RWPE1 (cell line): ENCODE measurements around the gene LRRC39.

Source experiments
- CTCF ChIA-PET: fragments of 350-600 bp; sonication (Branson Sonifier 250); formaldehyde crosslinking; extraction: SDS; loops from one replicate; lab custom pipeline; 2021; lab: Yijun Ruan, JAX
- POLR2A ChIA-PET: fragments of 400-600 bp; formaldehyde crosslinking; extraction: SDS; loops from one replicate; lab custom pipeline; 2020; ENCODE audit warnings: antibody characterized with exemption; ENCODE audit not compliant: low non-redundant PET; lab: Yijun Ruan, JAX
- DNase-seq: peaks from one replicate; pipeline ENCODE4 v3.0.0; 2012; ENCODE audit warnings: low spot score
- H3K27ac ChIP-seq: fragments of 450-650 bp; 2 replicates; pipeline ENCODE4 v1.5.1; 2017
- TF ChIP-seq, protein P1 (sequence below): fragments of 450-650 bp; conservative IDR thresholded peaks from 2 replicates; pipeline ENCODE4 v1.5.1; 2017; ENCODE audit warnings: low read depth, mild to moderate bottlenecking

Gene LRRC39

GRCh38 chr1:100184536-100184935 is 6.5 kb upstream of the LRRC39 start:
- TF ChIP-seq, protein P1, sequence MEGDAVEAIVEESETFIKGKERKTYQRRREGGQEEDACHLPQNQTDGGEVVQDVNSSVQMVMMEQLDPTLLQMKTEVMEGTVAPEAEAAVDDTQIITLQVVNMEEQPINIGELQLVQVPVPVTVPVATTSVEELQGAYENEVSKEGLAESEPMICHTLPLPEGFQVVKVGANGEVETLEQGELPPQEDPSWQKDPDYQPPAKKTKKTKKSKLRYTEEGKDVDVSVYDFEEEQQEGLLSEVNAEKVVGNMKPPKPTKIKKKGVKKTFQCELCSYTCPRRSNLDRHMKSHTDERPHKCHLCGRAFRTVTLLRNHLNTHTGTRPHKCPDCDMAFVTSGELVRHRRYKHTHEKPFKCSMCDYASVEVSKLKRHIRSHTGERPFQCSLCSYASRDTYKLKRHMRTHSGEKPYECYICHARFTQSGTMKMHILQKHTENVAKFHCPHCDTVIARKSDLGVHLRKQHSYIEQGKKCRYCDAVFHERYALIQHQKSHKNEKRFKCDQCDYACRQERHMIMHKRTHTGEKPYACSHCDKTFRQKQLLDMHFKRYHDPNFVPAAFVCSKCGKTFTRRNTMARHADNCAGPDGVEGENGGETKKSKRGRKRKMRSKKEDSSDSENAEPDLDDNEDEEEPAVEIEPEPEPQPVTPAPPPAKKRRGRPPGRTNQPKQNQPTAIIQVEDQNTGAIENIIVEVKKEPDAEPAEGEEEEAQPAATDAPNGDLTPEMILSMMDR: no peak
- no peak for DNase-seq
- POLR2A ChIA-PET: no interaction called here
- H3K27ac ChIP-seq: no peak overlapping the region
- CTCF ChIA-PET: interaction anchor here (0.5 kb wide), 1 partner anchor 538 kb away, joined by 3 read pairs; no protein-coding TSS in a partner anchor

GRCh38 chr1:100183370-100183769 is 5.3 kb upstream of the LRRC39 start:
- H3K27ac ChIP-seq: no peak overlapping the region
- ChIA-PET POLR2A (no interaction called here), CTCF (no interaction called here)
- TF ChIP-seq, protein P1: no peak
- no peak for DNase-seq

DNA sequence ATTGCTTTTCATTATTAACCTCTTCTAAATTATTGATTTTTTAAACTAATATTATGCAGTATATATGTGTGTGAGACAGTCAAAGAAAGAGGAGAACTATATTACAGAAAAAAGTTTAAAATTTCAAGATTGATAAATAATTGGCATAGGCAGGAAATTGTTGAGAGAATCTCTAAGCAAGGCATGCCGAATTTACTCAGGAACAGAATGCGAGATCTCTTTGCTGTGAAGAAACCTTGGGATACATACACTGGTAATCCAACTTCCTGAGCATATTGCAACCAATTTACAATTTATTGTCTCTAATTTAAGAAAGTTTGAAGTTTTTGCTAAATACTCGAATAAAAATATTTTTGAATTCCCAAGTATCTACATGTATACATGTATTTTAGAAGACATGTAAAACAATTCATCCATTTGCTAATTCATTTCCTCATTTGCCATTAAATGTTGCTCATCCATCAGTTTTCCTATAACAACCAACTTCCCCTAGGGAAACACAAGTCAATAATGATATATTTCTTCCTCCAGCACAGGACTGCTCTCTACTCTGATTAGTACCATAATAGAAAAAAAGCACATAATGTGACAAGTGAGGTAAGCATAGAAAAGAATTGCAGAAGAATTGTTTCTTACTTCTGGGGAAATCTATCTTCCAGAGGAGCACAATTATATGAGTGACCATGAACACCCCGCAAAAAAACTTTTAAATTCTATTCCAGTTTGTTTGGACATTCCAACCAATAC is 588 bp downstream of the LRRC39 start:
- H3K27ac ChIP-seq: no peak overlapping the region
- CTCF ChIA-PET: no interaction called here
- DNase-seq: no peak
- POLR2A ChIA-PET: no interaction called here
- TF ChIP-seq, protein P1: no peak

DNA sequence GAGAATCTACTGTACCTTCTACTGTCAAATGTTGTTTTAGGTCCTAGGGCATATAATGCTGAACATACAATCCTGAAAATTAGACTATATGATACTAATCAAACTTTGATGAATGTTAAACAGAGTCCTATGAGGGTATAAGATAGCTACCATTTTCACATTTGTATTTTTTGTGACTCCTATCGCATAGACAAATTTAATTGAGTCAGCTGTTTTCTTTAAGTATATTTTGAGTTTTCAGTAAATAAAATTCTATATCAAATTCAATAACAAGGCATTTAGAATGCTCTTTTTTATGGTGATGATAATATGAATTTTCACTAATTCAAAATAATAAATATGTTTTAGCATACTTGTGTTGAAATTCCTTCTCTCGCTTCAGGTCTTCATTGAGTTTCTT is 10.0 kb downstream of the LRRC39 start:
- POLR2A ChIA-PET: no interaction called here
- no peak overlapping the region for H3K27ac ChIP-seq
- CTCF ChIA-PET: no interaction called here
- DNase-seq: no peak
- TF ChIP-seq, protein P1: no peak

- ChIA-PET CTCF (no interaction called here), POLR2A (no interaction called here)
- no peak overlapping the region for H3K27ac ChIP-seq
- TF ChIP-seq, protein P1: no peak
- no peak for DNase-seq
Observed at GRCh38 chr1:100164702-100165101, 13.4 kb downstream of the LRRC39 start.

GRCh38 chr1:100164216-100164615 is 13.8 kb downstream of the LRRC39 start:
- ChIA-PET POLR2A (no interaction called here), CTCF (no interaction called here)
- H3K27ac ChIP-seq: no peak overlapping the region
- TF ChIP-seq, protein P1: no peak
- no peak for DNase-seq
